ENCODE measurements around the gene ARHGAP32. TPM values are rescaled to one million over a fixed set of nuclear protein-coding genes. Genes with fewer than 3 reads are reported as not detected.

Gene ARHGAP32
- total and polyA plus RNA-seq, 2 experiments from 2014 or later: 9.9 to 17.3 TPM

DNA sequence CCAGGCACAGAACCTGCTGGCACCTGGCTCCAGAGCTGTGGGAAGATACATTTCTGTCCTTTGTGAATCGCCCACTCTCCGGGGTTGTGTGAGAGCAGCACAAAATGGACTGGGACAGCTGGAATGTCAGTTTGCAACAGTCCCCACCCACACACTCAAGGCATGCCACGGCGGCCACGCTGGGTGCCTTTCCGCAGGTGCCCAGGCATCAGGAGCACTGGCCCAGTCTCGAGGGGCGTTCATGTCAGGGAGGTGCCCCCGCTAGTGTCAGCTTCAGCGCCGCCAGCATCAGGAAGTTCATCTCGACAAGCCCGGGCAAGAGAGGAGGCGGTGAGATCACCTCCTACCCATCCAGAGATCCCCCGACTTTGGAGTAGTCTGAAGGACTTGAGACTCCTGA, 251.5 kb downstream of the ARHGAP32 start:
- Histone ChIP-seq H3K9me3 (ENCODE audit: low read depth) (no peaks in the 10 kb centered on the region), H3K4me1 (ENCODE audit: insufficient read depth) (no peaks in the 10 kb centered on the region), H3K9me2 (replicated peaks; ENCODE audit: insufficient read depth) (no peaks in the 10 kb centered on the region), H3K36me3 (replicated peaks; ENCODE audit: insufficient read depth, low read depth) (no peaks in the 10 kb centered on the region), H4K20me1 (ENCODE audit: insufficient read depth, poor library complexity, severe bottlenecking) (no peaks in the 10 kb centered on the region), H3K27ac (no peak overlapping the region), H3K27me3 (no peaks in the 10 kb centered on the region), H2AFZ (no peak overlapping the region), H3K4me3 (no peak overlapping the region), H3K4me2 (no peak overlapping the region), H3K79me2 (no peaks in the 10 kb centered on the region)
- 94% methylated on average over 15 of the region's 15 CpGs for WGBS (ENCODE audit: low lambda C conversion rate, missing lambda C conversion rate)
- no peak for DNase-seq (ENCODE audit: low spot score)
- TF ChIP-seq EZH2phosphoT487 (IDR thresholded peaks at IDR 0.05; ENCODE audit: low read depth, severe bottlenecking, unreplicated experiment) (no peak), EZH2 (IDR thresholded peaks at IDR 0.05; ENCODE audit: borderline replicate concordance) (no peak), CTCF (IDR thresholded peaks at IDR 0.05; ENCODE audit: poor library complexity) (no peak)

DNA sequence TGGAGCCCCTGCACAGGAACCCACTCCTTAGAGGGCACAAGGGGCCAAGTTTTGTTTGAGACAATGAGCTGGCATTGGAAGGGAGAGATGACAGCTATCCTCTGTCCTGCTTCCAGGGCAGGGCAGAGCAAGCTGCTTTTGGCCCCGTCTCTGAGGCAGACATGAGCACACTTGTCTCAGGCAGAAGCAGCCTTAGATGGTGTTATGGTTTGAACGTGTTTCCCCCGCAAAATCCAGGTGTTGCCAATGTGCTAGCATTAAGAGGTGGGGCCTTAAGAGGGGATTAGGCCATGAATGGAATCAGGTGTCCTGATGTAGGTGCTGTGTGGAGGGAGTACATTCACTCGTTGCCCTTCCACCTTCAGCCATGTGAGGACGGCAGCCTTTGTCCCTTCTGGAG, 252.0 kb downstream of the ARHGAP32 start:
- no peak overlapping the region for H3K4me2 ChIP-seq
- no peaks in the 10 kb centered on the region for H3K9me3 ChIP-seq (ENCODE audit: low read depth)
- no peak overlapping the region for H3K27ac ChIP-seq
- H3K9me2 ChIP-seq (replicated peaks; ENCODE audit: insufficient read depth): no peaks in the 10 kb centered on the region
- H3K36me3 ChIP-seq (replicated peaks; ENCODE audit: insufficient read depth, low read depth): no peaks in the 10 kb centered on the region
- WGBS (ENCODE audit: low lambda C conversion rate, missing lambda C conversion rate): 81% methylated on average over 5 of the region's 5 CpGs
- H3K4me3 ChIP-seq: no peak overlapping the region
- H4K20me1 ChIP-seq (ENCODE audit: insufficient read depth, poor library complexity, severe bottlenecking): no peaks in the 10 kb centered on the region
- TF ChIP-seq CTCF (IDR thresholded peaks at IDR 0.05; ENCODE audit: poor library complexity) (no peak), EZH2 (IDR thresholded peaks at IDR 0.05; ENCODE audit: borderline replicate concordance) (no peak)
- H2AFZ ChIP-seq: no peak overlapping the region
- no peak for DNase-seq (ENCODE audit: low spot score)
- H3K4me1 ChIP-seq (ENCODE audit: insufficient read depth): no peaks in the 10 kb centered on the region
- no peaks in the 10 kb centered on the region for H3K79me2 ChIP-seq
- no peaks in the 10 kb centered on the region for H3K27me3 ChIP-seq

DNA sequence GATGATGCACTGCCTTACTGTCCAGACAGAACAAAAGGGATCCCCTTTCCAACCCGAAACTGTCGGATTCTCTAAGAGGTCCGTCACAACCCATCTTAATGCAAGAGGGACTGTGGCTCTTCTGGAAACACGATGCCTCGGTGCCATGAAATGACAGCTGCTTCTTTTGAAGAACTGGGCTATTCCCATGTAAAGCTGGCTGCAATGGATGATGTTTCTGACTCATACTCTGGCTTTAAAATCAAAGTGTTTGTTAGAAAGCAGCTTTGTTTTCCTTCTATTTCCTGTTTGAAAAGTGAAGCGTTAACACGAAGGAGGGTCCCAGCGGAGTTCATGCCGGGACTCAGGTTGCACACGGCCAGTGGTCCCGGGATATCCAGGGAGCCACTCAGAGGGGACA, 252.5 kb downstream of the ARHGAP32 start:
- no peak for TF ChIP-seq EZH2phosphoT487 (IDR thresholded peaks at IDR 0.05; ENCODE audit: low read depth, severe bottlenecking, unreplicated experiment)
- TF ChIP-seq CTCF (IDR thresholded peaks at IDR 0.05; ENCODE audit: poor library complexity): no peak
- TF ChIP-seq EZH2 (IDR thresholded peaks at IDR 0.05; ENCODE audit: borderline replicate concordance): no peak
- Histone ChIP-seq H4K20me1 (ENCODE audit: insufficient read depth, poor library complexity, severe bottlenecking) (no peaks in the 10 kb centered on the region), H3K79me2 (no peaks in the 10 kb centered on the region), H3K4me2 (no peak overlapping the region), H3K9me3 (ENCODE audit: low read depth) (no peaks in the 10 kb centered on the region), H2AFZ (no peak overlapping the region), H3K36me3 (replicated peaks; ENCODE audit: insufficient read depth, low read depth) (no peaks in the 10 kb centered on the region), H3K4me1 (ENCODE audit: insufficient read depth) (no peaks in the 10 kb centered on the region), H3K27ac (no peak overlapping the region), H3K9me2 (replicated peaks; ENCODE audit: insufficient read depth) (no peaks in the 10 kb centered on the region), H3K4me3 (no peak overlapping the region), H3K27me3 (no peaks in the 10 kb centered on the region)
- WGBS (ENCODE audit: low lambda C conversion rate, missing lambda C conversion rate): 73% methylated on average over 11 of the region's 11 CpGs
- DNase-seq (ENCODE audit: low spot score): no peak

Measured in hepatocyte (in vitro differentiated cells).